Activated CD8-positive, alpha-beta memory T cell treated with anti-CD3 and anti-CD28 coated beads, Interleukin-2, amount 50 U/mL, for 1 hour (primary cell): ENCODE data around the gene PIP5KL1.

Source experiments
- DNase-seq: peaks from one replicate; pipeline ENCODE4 v3.0.0-alpha.2; 2020; ENCODE audit errors: extremely low read depth

PIP5KL1 gene

DNA sequence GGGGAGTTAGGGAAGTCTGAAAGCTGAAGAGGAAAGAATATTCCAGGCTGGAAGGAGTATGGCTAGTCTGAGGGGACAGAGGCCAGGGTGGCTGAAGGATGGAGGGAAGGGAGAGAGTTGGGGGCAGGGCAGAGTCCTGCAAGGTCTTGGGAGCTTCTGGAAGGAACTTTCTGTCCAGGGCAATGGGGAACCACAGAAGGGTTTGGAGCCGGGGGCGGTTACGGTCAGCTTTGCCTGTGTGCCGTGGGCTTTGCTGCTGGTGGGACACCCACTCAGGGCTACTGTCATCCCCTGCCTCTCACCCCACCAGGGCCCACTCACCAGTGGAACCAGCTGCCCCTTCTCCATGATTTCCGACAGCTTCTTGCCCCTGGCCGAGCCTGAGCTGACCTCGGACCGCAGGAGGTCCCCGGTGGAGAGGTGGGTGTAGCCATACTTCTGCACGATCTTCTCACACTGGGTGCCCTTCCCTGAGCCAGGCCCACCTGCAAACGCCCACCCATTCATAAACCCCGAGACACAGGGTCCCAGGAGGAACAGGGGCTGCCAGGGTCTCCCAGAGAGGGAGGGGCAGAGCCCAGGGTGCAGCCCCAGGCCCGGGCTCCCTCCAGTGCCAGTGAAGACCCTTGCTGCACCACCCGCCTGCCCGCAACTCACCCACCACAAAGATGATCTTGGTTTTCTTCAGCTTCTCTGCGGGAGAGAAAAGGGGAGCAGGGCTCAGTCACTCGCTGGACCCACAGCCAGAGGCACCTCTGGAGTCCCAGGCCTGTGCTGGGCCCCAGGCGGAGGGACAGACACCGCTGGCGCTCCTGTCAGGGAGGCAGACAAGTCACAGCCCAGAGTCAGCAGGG, 58.0 kb downstream of the PIP5KL1 start:
- no peak for DNase-seq

DNA sequence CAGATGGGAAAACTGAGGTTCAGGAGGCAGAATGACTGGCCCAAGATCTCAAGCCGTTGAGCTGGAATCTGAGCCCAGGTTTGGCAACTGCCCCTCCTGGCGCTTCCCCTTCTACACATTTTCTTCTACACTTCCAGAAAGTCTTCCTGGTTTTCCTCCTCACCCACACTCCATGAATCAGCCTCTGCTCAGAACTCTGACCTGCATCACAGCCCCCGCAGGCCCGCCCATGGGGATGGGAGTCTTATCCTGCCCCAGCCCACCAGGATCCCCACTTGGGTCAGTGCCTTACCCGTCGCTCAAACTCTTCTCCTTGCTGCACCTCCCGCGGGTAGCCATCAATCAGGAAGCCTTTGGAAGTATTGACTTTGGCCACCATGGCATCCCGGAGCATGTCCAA, 59.0 kb downstream of the PIP5KL1 start:
- DNase-seq = no peak

DNA sequence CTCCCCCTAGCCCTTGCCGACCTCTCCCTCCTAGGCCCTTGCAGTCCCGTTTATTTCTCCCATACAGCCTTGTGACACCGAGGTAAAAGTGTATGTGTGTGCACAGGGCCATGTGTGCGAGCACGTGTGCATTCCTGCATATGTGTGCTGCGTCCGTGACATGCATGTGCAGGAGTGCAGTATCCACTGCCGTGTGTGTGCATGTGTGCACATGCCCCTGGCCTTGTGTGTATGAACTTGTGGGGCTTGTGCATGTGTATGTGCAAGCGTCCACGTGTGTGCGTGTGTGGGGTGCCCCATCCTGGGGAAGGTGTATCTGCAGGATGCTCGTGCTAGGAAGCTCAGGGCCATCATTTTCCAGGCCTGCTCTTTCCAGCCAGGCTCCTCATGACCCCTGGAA, 59.7 kb downstream of the PIP5KL1 start:
- no peak for DNase-seq
